H1 (cell line): ENCODE data around the gene GALNT7. TPM values are rescaled to one million over a fixed set of nuclear protein-coding genes. Genes with fewer than 3 reads are reported as not detected.

Source experiments
- CTCF ChIA-PET: fragments of 300-600 bp; sonication (Branson Sonifier 250); formaldehyde crosslinking; loops from one replicate; lab custom pipeline; 2021; ENCODE audit not compliant: partially characterized antibody; lab: Charles Lee
- POLR2A ChIA-PET: fragments of 300-600 bp; sonication (Branson Sonifier 250); formaldehyde crosslinking; loops from one replicate; lab custom pipeline; 2021; ENCODE audit warnings: inconsistent platforms; ENCODE audit not compliant: partially characterized antibody; lab: Charles Lee
- DNase-seq, 2 experiments: peaks; one replicate each; pipeline versions ENCODE4 v3.0.0 to v3.0.0-alpha.2; 2010 to 2022; ENCODE audit warnings: low spot score in 2 of 2, low read depth in 1 of 2, mixed read lengths in 1 of 2
- FAIRE-seq: peaks from 2 replicates; lab custom pipeline; 2011; peaks lifted over from hg19 to GRCh38; lab: Jason Lieb, UNC
- H2AFZ ChIP-seq: 2 replicates; pipeline ENCODE4 v1.8.1; 2012; ENCODE audit warnings: low read length, inconsistent platforms
- H2AK5ac ChIP-seq: 2 replicates; pipeline ENCODE4 v1.6.1; 2013; ENCODE audit warnings: low read depth, low read length
- H2BK120ac ChIP-seq: replicated peaks from 2 replicates; pipeline ENCODE3; 2013; ENCODE audit warnings: low read depth, low read length, inconsistent platforms
- H2BK12ac ChIP-seq: 2 replicates; pipeline ENCODE4 v1.6.1; 2013; ENCODE audit warnings: low read depth, low read length
- H2BK15ac ChIP-seq: 2 replicates; pipeline ENCODE4 v1.6.1; 2013; ENCODE audit warnings: low read length
- H2BK20ac ChIP-seq: 2 replicates; pipeline ENCODE4 v1.6.1; 2013; ENCODE audit warnings: low read length
- H2BK5ac ChIP-seq: 2 replicates; pipeline ENCODE4 v1.6.1; 2013; ENCODE audit warnings: low read depth, low read length
- H3K14ac ChIP-seq: 2 replicates; pipeline ENCODE4 v1.6.1; 2013; ENCODE audit warnings: inconsistent platforms; ENCODE audit not compliant: insufficient read length
- H3K18ac ChIP-seq: 2 replicates; pipeline ENCODE4 v1.6.1; 2013; ENCODE audit warnings: low read length; ENCODE audit errors: extremely low read depth
- H3K23ac ChIP-seq: 2 replicates; pipeline ENCODE4 v1.6.1; 2013; ENCODE audit warnings: inconsistent platforms; ENCODE audit not compliant: insufficient read length
- H3K23me2 ChIP-seq: 2 replicates; pipeline ENCODE4 v1.6.1; 2013; ENCODE audit warnings: low read depth, low read length
- H3K27ac ChIP-seq: 2 replicates; pipeline ENCODE4 v1.6.1; 2011; ENCODE audit warnings: low read depth, low read length, inconsistent platforms
- H3K27me3 ChIP-seq, 4 experiments: replicated peaks in 1 of 4; 1 replicate in 1 of 4; 2 replicates in 3 of 4; pipeline versions ENCODE4 v1.6.1 to v1.8.1; 2011 to 2013; ENCODE audit warnings: low read length in 3 of 4, mild to moderate bottlenecking in 3 of 4, inconsistent platforms in 2 of 4, mixed read lengths in 2 of 4, moderate library complexity in 1 of 4; ENCODE audit not compliant: control insufficient read depth in 3 of 4, insufficient read depth in 3 of 4; ENCODE audit errors: extremely low read depth in 1 of 4
- H3K36me3 ChIP-seq, 4 experiments: 2 replicates each; pipeline versions ENCODE4 v1.6.1 to v1.8.1; 2011 to 2013; ENCODE audit warnings: mild to moderate bottlenecking in 4 of 4, low read length in 3 of 4, moderate library complexity in 2 of 4, control low read depth in 1 of 4, inconsistent platforms in 1 of 4; ENCODE audit not compliant: insufficient read depth in 4 of 4, control insufficient read depth in 2 of 4
- H3K4ac ChIP-seq: replicated peaks from 2 replicates; pipeline ENCODE3; 2013; ENCODE audit warnings: low read length, low read depth, mixed read lengths, inconsistent platforms; ENCODE audit not compliant: insufficient read length
- H3K4me1 ChIP-seq, 4 experiments: replicated peaks in 1 of 4; 1 replicate in 1 of 4; 2 replicates in 3 of 4; pipeline versions ENCODE4 v1.6.1 to v1.8.1; 2011 to 2013; ENCODE audit warnings: low read length in 3 of 4, inconsistent platforms in 2 of 4, mixed read lengths in 1 of 4; ENCODE audit not compliant: insufficient read depth in 4 of 4, control insufficient read depth in 3 of 4
- H3K4me2 ChIP-seq, 2 experiments: 2 replicates each; pipeline versions ENCODE4 v1.6.1 to v1.8.1; 2011 to 2013; ENCODE audit warnings: low read depth in 2 of 2, low read length in 2 of 2, control low read depth in 1 of 2, inconsistent platforms in 1 of 2, mild to moderate bottlenecking in 1 of 2; ENCODE audit not compliant: insufficient read depth in 1 of 2
- H3K4me3 ChIP-seq, 4 experiments: fragments of 200-600, 300-600 bp in 1 of 4; sonication (generic), shearing (Covaris generic), sonication (Bioruptor Twin) in 1 of 4; 2 replicates each; pipeline versions ENCODE4 v1.5.1 to v1.8.1; 2011 to 2016; ENCODE audit warnings: low read length in 4 of 4, low read depth in 3 of 4, control low read depth in 2 of 4, inconsistent platforms in 2 of 4, mild to moderate bottlenecking in 2 of 4, mixed read lengths in 1 of 4, moderate library complexity in 1 of 4; ENCODE audit not compliant: insufficient read depth in 2 of 4; ENCODE audit errors: extremely low read depth in 1 of 4
- H3K56ac ChIP-seq: replicated peaks from 2 replicates; pipeline ENCODE3; 2013; ENCODE audit warnings: low read depth, mild to moderate bottlenecking, mixed read lengths, low read length, inconsistent platforms; ENCODE audit not compliant: insufficient read length
- H3K79me1 ChIP-seq: 2 replicates; pipeline ENCODE4 v1.6.1; 2013; ENCODE audit warnings: low read depth, low read length, control low read depth
- H3K79me2 ChIP-seq, 2 experiments: 2 replicates each; pipeline versions ENCODE4 v1.6.1 to v1.8.1; 2012 to 2013; ENCODE audit warnings: low read length in 2 of 2, mild to moderate bottlenecking in 2 of 2, inconsistent platforms in 1 of 2; ENCODE audit not compliant: insufficient read depth in 2 of 2, control insufficient read depth in 1 of 2
- H3K9ac ChIP-seq, 4 experiments: replicated peaks in 1 of 4; 1 replicate in 1 of 4; 2 replicates in 3 of 4; pipeline versions ENCODE4 v1.6.1 to v1.8.1; 2011 to 2013; ENCODE audit warnings: low read depth in 3 of 4, low read length in 3 of 4, control low read depth in 2 of 4, mild to moderate bottlenecking in 2 of 4, moderate library complexity in 2 of 4, inconsistent platforms in 1 of 4; ENCODE audit errors: extremely low read depth in 1 of 4
- H3K9me3 ChIP-seq, 2 experiments: 2 replicates each; pipeline versions ENCODE4 v1.6.1 to v1.8.1; 2012 to 2013; ENCODE audit warnings: mild to moderate bottlenecking in 2 of 2, moderate library complexity in 2 of 2, control low read depth in 1 of 2, inconsistent platforms in 1 of 2, low read depth in 1 of 2, low read length in 1 of 2, mixed read lengths in 1 of 2; ENCODE audit not compliant: insufficient read depth in 2 of 2
- H4K20me1 ChIP-seq, 2 experiments: replicated peaks in 1 of 2; 2 replicates each; pipeline versions ENCODE3 to v1.8.1; 2011 to 2013; ENCODE audit warnings: inconsistent platforms in 2 of 2, low read length in 2 of 2, mild to moderate bottlenecking in 1 of 2; ENCODE audit not compliant: insufficient read depth in 2 of 2, control insufficient read depth in 1 of 2
- H4K5ac ChIP-seq: 2 replicates; pipeline ENCODE4 v1.6.1; 2013; ENCODE audit warnings: low read length, low read depth, mixed read lengths, inconsistent platforms; ENCODE audit not compliant: insufficient read length
- H4K8ac ChIP-seq: 2 replicates; pipeline ENCODE4 v1.8.0; 2013; ENCODE audit warnings: mild to moderate bottlenecking, moderate library complexity, low read length, inconsistent platforms; ENCODE audit not compliant: insufficient read depth; ENCODE audit errors: extremely low read depth
- H4K91ac ChIP-seq: replicated peaks from 2 replicates; pipeline ENCODE3; 2013; ENCODE audit warnings: low read length, mixed read lengths, inconsistent platforms; ENCODE audit not compliant: insufficient read length
- CTBP2 ChIP-seq: IDR thresholded peaks from 2 replicates; pipeline ENCODE4 v1.7.0; 2011; ENCODE audit warnings: borderline replicate concordance, mild to moderate bottlenecking, moderate library complexity, mixed read lengths, low read length; ENCODE audit not compliant: insufficient read depth, insufficient read length
- POLR2A ChIP-seq, 2 experiments: IDR thresholded peaks; 1 replicate in 1 of 2; 2 replicates in 1 of 2; pipeline ENCODE4 v1.6.1; 2011; ENCODE audit warnings: low read depth in 2 of 2, low read length in 2 of 2, mild to moderate bottlenecking in 2 of 2; ENCODE audit errors: control extremely low read depth in 1 of 2
- RFX5 ChIP-seq: IDR thresholded peaks from 2 replicates; pipeline ENCODE4 v1.6.1; 2011; ENCODE audit warnings: low read depth, low read length, improper control_type of control experiment, borderline replicate concordance
- WGBS, 2 experiments: shearing (Covaris generic) in 1 of 2; methylation state at CpG; one replicate each; pipeline versions ENCODE4 v1.1.6 to v1.1.7; 2013 to 2015; ENCODE audit warnings: low lambda C conversion rate in 2 of 2, mixed read lengths in 2 of 2, inconsistent platforms in 1 of 2, low coverage in 1 of 2, missing lambda C conversion rate in 1 of 2; ENCODE audit not compliant: insufficient replicate concordance in 2 of 2, insufficient coverage in 1 of 2, insufficient read length in 1 of 2; ENCODE audit errors: extremely low coverage in 1 of 2, missing lambda C conversion rate in 1 of 2; 5-methylcytosine and 5-hydroxymethylcytosine counted together
- polyA plus RNA-seq, 7 experiments: library from polyadenylated mRNA; depleted of rRNA in 3 of 7; stranded (reverse) in 5 of 7; unstranded in 2 of 7; fragments of >200 nt in 5 of 7; fragments of 200-250 nt in 2 of 7; gene quantifications; 1 replicate in 5 of 7; 2 replicates in 1 of 7; 4 replicates in 1 of 7; pipeline versions ENCODE4 v1.2.1 to v1.2.3, GENCODE V29; 2011 to 2013; ENCODE audit warnings: missing spikeins in 2 of 7, mixed read lengths in 2 of 7
- total RNA-seq: library from RNA; stranded (reverse); fragmentation: NEBNext Ultra II Directional; extraction: Animal tissue kit (Norgen Biotek cat#: 25700); gene quantifications from 2 replicates; pipeline ENCODE4 v1.2.1, GENCODE V29; 2021

The GALNT7 gene
- total and polyA plus RNA-seq, 2 of the 8 experiments (the other 6 are each of a cell fraction or from before 2014, with no cell fraction given) = 22.4 to 85.5 TPM

DNA sequence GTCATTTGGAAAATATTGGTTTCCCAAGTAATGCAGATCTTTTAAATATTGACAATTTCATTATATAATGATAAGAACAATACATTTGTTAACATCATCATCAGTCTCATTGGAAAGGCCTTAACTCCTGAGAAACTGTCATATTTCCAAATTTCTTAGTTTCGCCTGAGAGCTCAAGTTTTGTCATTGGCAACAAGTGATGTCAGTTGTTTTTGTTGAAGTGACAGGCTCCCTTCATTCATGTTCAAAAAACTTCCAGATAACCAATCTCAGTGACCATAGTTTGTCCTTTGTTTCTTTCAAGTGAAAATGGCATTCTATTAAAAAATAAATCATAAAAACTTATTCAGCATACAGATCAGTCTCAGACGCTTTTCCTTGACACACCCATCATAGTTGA is 93.8 kb downstream of the GALNT7 start:
- WGBS, 2 experiments = 96% methylated on average over 2 of the region's 2 CpGs; no CpG with 5 or more reads in 1 of the 2 experiments
- CTCF ChIA-PET = interaction anchor here (1.2 to 4.4 kb wide), 4 partner anchors 18 to 249 kb away, joined by 3 to 22 read pairs (median 8); no protein-coding TSS in a partner anchor
- no peak overlapping the region for H3K27ac ChIP-seq

More for the DNA sequence above, 93.8 kb downstream of the GALNT7 start:
- Histone ChIP-seq H3K56ac (no peak overlapping the region), H2BK5ac (no peak overlapping the region), H3K79me2 (peaks cover 0 to 84% of the 10 kb centered on the region in 2 experiments; a peak in 3 of 4 replicates), H3K9ac (no peak overlapping the region), H4K5ac (no peak overlapping the region), H4K8ac (no peak overlapping the region), H3K9me3 (no peaks in the 10 kb centered on the region), H4K20me1 (peaks cover 5% of the 10 kb centered on the region in 2 experiments), H3K18ac (no peak overlapping the region), H2AFZ (no peak overlapping the region), H2BK20ac (no peak overlapping the region), H3K23ac (no peak overlapping the region), H3K4ac (no peak overlapping the region), H3K4me1 (peaks cover 0 to 9% (median 5%) of the 10 kb centered on the region in 4 experiments; a peak in 4 of 7 replicates), H3K4me3 (no peak overlapping the region), H2BK120ac (no peak overlapping the region), H4K91ac (no peak overlapping the region), H2BK12ac (no peak overlapping the region), H2BK15ac (no peak overlapping the region), H3K23me2 (peaks cover 2% of the 10 kb centered on the region; the same call in 1 of the 2 replicates), H3K4me2 (no peak overlapping the region), H3K36me3 (no peaks in the 10 kb centered on the region), H3K27me3 (no peaks in the 10 kb centered on the region), H2AK5ac (no peak overlapping the region), H3K14ac (no peak overlapping the region), H3K79me1 (peaks cover 4% of the 10 kb centered on the region)
- DNase-seq (no peak), FAIRE-seq (no peak)
- POLR2A ChIA-PET = no interaction called here
- peak; percentile 39; the same call in 1 of the 2 replicates for TF ChIP-seq RFX5
- no peak for TF ChIP-seq POLR2A (IDR thresholded peaks at IDR 0.05; ENCODE audit: control extremely low read depth in 1 of 2, low read depth in 2 of 2, low read length in 2 of 2)
- TF ChIP-seq CTBP2 = no peak
